ENCODE measurements around the gene UMODL1. TPM values are rescaled to one million over a fixed set of nuclear protein-coding genes. Genes with fewer than 3 reads are reported as not detected.
"Not testable (repeated sequence)": the region's sequence is repeated elsewhere in the genome, so short reads cannot be mapped to it uniquely, and the experiment has no call there.

The UMODL1 gene
- total RNA-seq, 1 experiment from 2014 or later, result 0.20 TPM

DNA sequence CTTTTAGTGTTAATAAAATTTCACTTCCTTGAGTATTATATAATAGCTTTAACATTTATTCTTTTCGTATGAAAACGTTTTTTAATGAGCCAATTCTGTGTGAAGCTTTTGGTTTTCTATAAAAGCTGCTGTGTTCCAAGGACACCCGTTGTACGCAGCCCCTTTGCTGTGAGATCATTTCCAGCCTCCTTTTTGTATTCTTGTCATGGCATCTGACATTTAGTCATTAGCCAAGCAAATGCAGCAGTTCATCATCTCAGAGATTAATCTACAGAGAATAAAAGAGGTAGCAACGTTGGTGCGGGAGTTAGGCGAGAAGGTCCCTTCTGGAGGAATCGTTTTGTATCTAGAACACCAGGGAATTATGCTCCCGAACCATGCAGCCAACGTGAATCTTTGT, 1.3 kb upstream of the UMODL1 start:
- BruUV-seq (replicated peaks), result no TSS peak
- Mint-ChIP-seq H3K4me3 (ENCODE audit: unreplicated experiment) (no peak overlapping the region), H3K9me3 (ENCODE audit: unreplicated experiment) (no peaks in the 10 kb centered on the region), H3K4me1 (ENCODE audit: low read depth, unreplicated experiment) (peaks cover 14% of the 10 kb centered on the region), H3K36me3 (ENCODE audit: insufficient read depth, unreplicated experiment) (no peaks in the 10 kb centered on the region), H3K27me3 (ENCODE audit: insufficient read depth, unreplicated experiment) (no peaks in the 10 kb centered on the region), H3K27ac (ENCODE audit: unreplicated experiment) (no peak overlapping the region)
- Histone ChIP-seq H3K4me3 (ENCODE audit: low read depth, low read length) (no peak overlapping the region), H3K9me3 (no peaks in the 10 kb centered on the region), H3K36me3 (ENCODE audit: control insufficient read depth, insufficient read depth, low read length) (no peaks in the 10 kb centered on the region), H3K4me1 (peaks cover 24% of the 10 kb centered on the region), H3K27me3 (replicated peaks; ENCODE audit: control insufficient read depth, insufficient read depth, low read length) (no peaks in the 10 kb centered on the region)
- TF ChIP-seq, protein P1, sequence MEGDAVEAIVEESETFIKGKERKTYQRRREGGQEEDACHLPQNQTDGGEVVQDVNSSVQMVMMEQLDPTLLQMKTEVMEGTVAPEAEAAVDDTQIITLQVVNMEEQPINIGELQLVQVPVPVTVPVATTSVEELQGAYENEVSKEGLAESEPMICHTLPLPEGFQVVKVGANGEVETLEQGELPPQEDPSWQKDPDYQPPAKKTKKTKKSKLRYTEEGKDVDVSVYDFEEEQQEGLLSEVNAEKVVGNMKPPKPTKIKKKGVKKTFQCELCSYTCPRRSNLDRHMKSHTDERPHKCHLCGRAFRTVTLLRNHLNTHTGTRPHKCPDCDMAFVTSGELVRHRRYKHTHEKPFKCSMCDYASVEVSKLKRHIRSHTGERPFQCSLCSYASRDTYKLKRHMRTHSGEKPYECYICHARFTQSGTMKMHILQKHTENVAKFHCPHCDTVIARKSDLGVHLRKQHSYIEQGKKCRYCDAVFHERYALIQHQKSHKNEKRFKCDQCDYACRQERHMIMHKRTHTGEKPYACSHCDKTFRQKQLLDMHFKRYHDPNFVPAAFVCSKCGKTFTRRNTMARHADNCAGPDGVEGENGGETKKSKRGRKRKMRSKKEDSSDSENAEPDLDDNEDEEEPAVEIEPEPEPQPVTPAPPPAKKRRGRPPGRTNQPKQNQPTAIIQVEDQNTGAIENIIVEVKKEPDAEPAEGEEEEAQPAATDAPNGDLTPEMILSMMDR (IDR thresholded peaks at IDR 0.05; ENCODE audit: insufficient read depth in 1 of 2, low read depth in 1 of 2, low read length in 1 of 2, severe bottlenecking in 1 of 2, unreplicated experiment in 1 of 2), result no peak
- intact Hi-C loops (cut with micrococcal nuclease; ENCODE audit: unreplicated experiment), result no loop called here
- ChIA-PET CTCF (no interaction called here), POLR2A (no interaction called here)
- DNase-seq, result no peak

DNA sequence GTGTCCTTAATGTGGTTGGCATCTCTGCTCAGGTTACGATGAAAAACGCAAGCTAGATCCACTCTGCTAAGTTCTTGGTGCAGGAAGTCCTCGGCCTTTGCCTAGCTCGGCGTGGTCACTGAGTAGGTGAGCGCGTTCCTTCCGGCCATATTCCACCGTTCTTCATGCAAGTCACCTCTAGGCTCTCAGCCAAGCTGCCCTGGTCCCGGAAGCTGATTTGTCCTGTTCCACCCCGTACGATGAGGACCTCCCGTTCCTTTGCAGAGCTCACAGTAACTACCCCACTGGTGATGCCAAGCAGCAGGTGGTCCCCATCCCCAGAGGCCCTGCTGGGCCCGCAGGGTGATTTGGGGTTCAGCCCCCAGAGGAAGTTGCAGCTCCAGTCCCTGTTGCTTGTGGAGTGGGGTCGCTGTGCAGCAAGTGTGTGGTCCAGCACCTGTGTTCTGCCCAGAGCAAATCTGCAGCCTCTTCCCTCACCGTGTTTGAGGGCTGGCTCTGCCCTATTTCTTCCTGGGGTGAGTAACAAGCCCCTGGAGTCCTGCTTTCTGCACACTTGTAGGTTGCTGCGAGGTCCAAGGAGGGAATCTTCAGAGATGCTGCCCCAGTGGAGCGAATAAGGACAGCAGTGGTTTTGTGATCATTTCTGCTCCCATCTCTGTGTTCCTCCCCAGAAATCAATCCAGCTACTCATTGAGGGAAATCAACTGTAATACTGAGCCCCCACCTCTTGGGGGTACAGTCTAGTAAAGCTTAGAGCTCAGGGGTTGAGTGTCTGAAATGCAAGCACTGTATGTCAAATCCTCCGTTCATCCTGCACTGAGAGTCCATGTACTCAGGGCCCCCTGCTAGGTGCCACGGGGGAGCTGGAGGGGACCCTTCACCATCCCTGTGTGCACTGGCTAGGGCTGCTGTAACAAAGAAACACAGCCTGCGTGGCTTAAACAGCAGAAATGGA, 2.3 kb downstream of the UMODL1 start:
- Mint-ChIP-seq H3K4me1 (ENCODE audit: low read depth, unreplicated experiment) (peaks cover 31% of the 10 kb centered on the region), H3K27me3 (ENCODE audit: insufficient read depth, unreplicated experiment) (no peaks in the 10 kb centered on the region), H3K9me3 (ENCODE audit: unreplicated experiment) (no peaks in the 10 kb centered on the region), H3K27ac (ENCODE audit: unreplicated experiment) (no peak overlapping the region), H3K36me3 (ENCODE audit: insufficient read depth, unreplicated experiment) (no peaks in the 10 kb centered on the region), H3K4me3 (ENCODE audit: unreplicated experiment) (no peak overlapping the region)
- intact Hi-C loops (cut with micrococcal nuclease; ENCODE audit: unreplicated experiment), result no loop called here
- peaks cover 28% of the 10 kb centered on the region for H3K4me1 ChIP-seq
- no peaks in the 10 kb centered on the region for H3K27me3 ChIP-seq (replicated peaks; ENCODE audit: control insufficient read depth, insufficient read depth, low read length)
- ChIA-PET POLR2A (no interaction called here), CTCF (interaction anchor here (0.5 to 1.4 kb wide), 3 partner anchors 34 to 295 kb away, joined by 7 to 8 read pairs (median 7); no protein-coding TSS in a partner anchor)
- H3K9me3 ChIP-seq, result no peaks in the 10 kb centered on the region
- no peak overlapping the region for H3K4me3 ChIP-seq (ENCODE audit: low read depth, low read length)
- no peaks in the 10 kb centered on the region for H3K36me3 ChIP-seq (ENCODE audit: control insufficient read depth, insufficient read depth, low read length)
- no TSS peak for BruUV-seq (replicated peaks)
- TF ChIP-seq, protein P1 (IDR thresholded peaks at IDR 0.05; ENCODE audit: insufficient read depth in 1 of 2, low read depth in 1 of 2, low read length in 1 of 2, severe bottlenecking in 1 of 2, unreplicated experiment in 1 of 2), result no peak
- no peak for DNase-seq

DNA sequence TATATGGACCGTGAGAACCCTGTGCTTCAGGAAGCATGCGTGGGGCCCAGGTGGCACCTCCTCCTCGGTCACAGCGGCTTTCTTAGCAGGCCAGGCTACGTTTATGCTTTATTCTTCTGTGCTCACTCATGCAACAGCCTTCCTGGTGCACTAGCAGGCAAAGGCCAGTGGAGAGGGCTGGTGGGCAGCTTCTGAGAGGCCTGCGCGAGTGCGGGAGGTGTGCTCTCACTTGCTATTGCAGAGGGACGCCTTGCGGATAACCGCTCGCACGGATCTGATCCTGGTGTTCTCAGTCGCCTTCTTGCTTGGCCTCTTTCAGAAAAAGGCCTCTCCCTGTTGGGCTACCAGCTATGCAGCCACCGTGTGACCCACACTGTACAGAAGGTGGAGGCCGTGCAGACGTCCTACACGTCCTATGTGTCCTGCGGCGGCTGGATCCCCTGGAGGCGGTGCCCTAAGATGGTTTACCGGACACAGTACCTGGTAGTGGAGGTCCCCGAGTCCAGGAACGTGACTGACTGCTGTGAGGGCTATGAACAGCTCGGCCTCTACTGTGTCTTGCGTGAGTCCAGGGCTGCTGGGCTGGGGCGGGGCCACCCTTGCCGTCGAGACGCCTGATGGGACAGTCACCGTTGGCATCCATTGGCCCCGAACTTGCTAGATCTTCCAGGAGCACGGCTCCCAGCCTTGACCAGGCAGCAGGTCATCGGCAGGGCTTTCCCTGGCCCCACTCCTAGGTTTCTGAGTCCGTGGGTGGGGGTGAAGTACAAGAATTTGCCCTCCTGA, 4.8 kb downstream of the UMODL1 start:
- Histone ChIP-seq H3K36me3 (ENCODE audit: control insufficient read depth, insufficient read depth, low read length) (no peaks in the 10 kb centered on the region), H3K4me3 (ENCODE audit: low read depth, low read length) (no peak overlapping the region), H3K27me3 (replicated peaks; ENCODE audit: control insufficient read depth, insufficient read depth, low read length) (no peaks in the 10 kb centered on the region), H3K9me3 (no peaks in the 10 kb centered on the region), H3K4me1 (peaks cover 32% of the 10 kb centered on the region)
- intact Hi-C loops (cut with micrococcal nuclease; ENCODE audit: unreplicated experiment), result no loop called here
- no peaks in the 10 kb centered on the region for H3K9me3 Mint-ChIP-seq (ENCODE audit: unreplicated experiment)
- no peaks in the 10 kb centered on the region for H3K36me3 Mint-ChIP-seq (ENCODE audit: insufficient read depth, unreplicated experiment)
- TF ChIP-seq, protein P1 (IDR thresholded peaks at IDR 0.05; ENCODE audit: insufficient read depth in 1 of 2, low read depth in 1 of 2, low read length in 1 of 2, severe bottlenecking in 1 of 2, unreplicated experiment in 1 of 2), result no peak
- H3K4me1 Mint-ChIP-seq (ENCODE audit: low read depth, unreplicated experiment), result peaks cover 26% of the 10 kb centered on the region
- POLR2A ChIA-PET, result no interaction called here
- BruUV-seq (replicated peaks), result no TSS peak
- H3K27ac Mint-ChIP-seq (ENCODE audit: unreplicated experiment), result peak overlapping the region; percentile 92
- no peak overlapping the region for H3K4me3 Mint-ChIP-seq (ENCODE audit: unreplicated experiment)
- CTCF ChIA-PET, result interaction anchor here (1.2 kb wide), 1 partner anchor 42 kb away, joined by 5 read pairs; no protein-coding TSS in a partner anchor
- H3K27me3 Mint-ChIP-seq (ENCODE audit: insufficient read depth, unreplicated experiment), result no peaks in the 10 kb centered on the region
- no peak for DNase-seq

DNA sequence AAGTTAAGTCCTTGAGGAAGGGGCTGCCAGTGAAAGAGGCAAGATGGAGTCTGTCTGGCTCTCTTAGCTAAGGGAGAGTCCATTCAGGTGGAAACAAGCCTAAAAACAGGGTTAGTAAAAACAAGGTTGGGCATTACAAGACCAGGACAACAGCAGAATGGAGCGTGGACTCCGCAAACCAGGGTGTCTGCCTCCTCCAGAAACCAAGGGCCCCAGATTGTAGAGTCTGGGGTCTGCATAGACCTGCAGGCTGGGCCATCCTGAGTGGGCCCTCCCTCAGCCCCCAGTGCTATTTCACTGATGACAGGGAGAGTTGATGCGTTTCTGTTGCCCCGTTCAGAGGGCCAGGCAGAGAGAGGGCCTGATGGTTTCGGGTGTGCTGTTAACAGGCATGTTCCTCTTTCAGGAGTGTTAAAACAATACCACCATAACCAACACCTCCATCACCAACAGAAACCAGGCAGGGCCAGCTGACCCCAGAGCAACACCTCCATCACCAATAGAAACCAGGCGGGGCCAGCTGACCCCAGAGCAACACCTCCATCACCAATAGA, 6.6 kb downstream of the UMODL1 start:
- H3K4me3 ChIP-seq (ENCODE audit: low read depth, low read length); intact Hi-C loops (cut with micrococcal nuclease; ENCODE audit: unreplicated experiment); H3K9me3 ChIP-seq; BruUV-seq (replicated peaks); DNase-seq; H3K27me3 ChIP-seq (replicated peaks; ENCODE audit: control insufficient read depth, insufficient read depth, low read length); H3K36me3 Mint-ChIP-seq (ENCODE audit: insufficient read depth, unreplicated experiment); H3K36me3 ChIP-seq (ENCODE audit: control insufficient read depth, insufficient read depth, low read length); POLR2A ChIA-PET; H3K9me3 Mint-ChIP-seq (ENCODE audit: unreplicated experiment); CTCF ChIA-PET; H3K27me3 Mint-ChIP-seq (ENCODE audit: insufficient read depth, unreplicated experiment): not testable (repeated sequence)
- Mint-ChIP-seq H3K4me1 (ENCODE audit: low read depth, unreplicated experiment) (peaks cover 26% of the 10 kb centered on the region), H3K4me3 (ENCODE audit: unreplicated experiment) (peak overlapping the region; percentile 44), H3K27ac (ENCODE audit: unreplicated experiment) (peak overlapping the region; percentile 92)
- H3K4me1 ChIP-seq, result peaks cover 32% of the 10 kb centered on the region
